ENCODE data around the gene RASD2. TPM values are rescaled to one million over a fixed set of nuclear protein-coding genes. Genes with fewer than 3 reads are reported as not detected.

Gene RASD2
- total RNA-seq, 1 experiment from 2014 or later = 2.4 TPM

- no TSS peak for BruUV-seq (replicated peaks)
- no peak for ATAC-seq
- no peaks in the 10 kb centered on the region for H4K20me1 ChIP-seq (ENCODE audit: insufficient read depth)
- H3K4me3 ChIP-seq (replicated peaks in 1 of 2; ENCODE audit: low read depth in 1 of 2, low read length in 2 of 2) = no peak overlapping the region
- DNase-seq (ENCODE audit: low read depth, low spot score) = no peak
- no peaks in the 10 kb centered on the region for H3K9me3 ChIP-seq (ENCODE audit: control insufficient read depth in 1 of 2, insufficient read depth in 1 of 2, low read depth in 1 of 2, low read length in 2 of 2)
- H3K36me3 ChIP-seq (ENCODE audit: control insufficient read depth in 1 of 2, insufficient read depth in 2 of 2, low read length in 2 of 2) = no peaks in the 10 kb centered on the region
- TF ChIP-seq SP1 (IDR thresholded peaks at IDR 0.05; ENCODE audit: low read depth) (no peak), FOSL1 (IDR thresholded peaks at IDR 0.05; ENCODE audit: low read depth) (no peak), RAD21 (IDR thresholded peaks at IDR 0.05; ENCODE audit: low read depth) (no peak), JUND (IDR thresholded peaks at IDR 0.05) (no peak), ATF3 (IDR thresholded peaks at IDR 0.05) (no peak), CEBPB (IDR thresholded peaks at IDR 0.05; ENCODE audit: low read depth) (no peak), ZFX (IDR thresholded peaks at IDR 0.05) (no peak), ELF1 (IDR thresholded peaks at IDR 0.05; ENCODE audit: borderline replicate concordance, low read depth) (no peak), CBX3 (IDR thresholded peaks at IDR 0.05; ENCODE audit: low read depth) (no peak), YY1 (IDR thresholded peaks at IDR 0.05; ENCODE audit: extremely low read depth, insufficient replicate concordance, low read depth, low read length) (no peak), EZH2phosphoT487 (IDR thresholded peaks at IDR 0.05; ENCODE audit: borderline replicate concordance) (no peak), SIN3A (IDR thresholded peaks at IDR 0.05; ENCODE audit: low read depth) (no peak), POLR2AphosphoS5 (IDR thresholded peaks at IDR 0.05; ENCODE audit: low read depth, low read length) (no peak), POLR2A (IDR thresholded peaks at IDR 0.05; ENCODE audit: borderline replicate concordance, extremely low read depth, insufficient read depth, insufficient read length) (no peak), TCF7L2 (IDR thresholded peaks at IDR 0.05; ENCODE audit: borderline replicate concordance, extremely low read depth, insufficient read depth, insufficient read length) (no peak), SRF (IDR thresholded peaks at IDR 0.05; ENCODE audit: low read depth) (no peak), EZH2 (IDR thresholded peaks at IDR 0.05) (no peak)
- TF ChIP-seq, protein P1, sequence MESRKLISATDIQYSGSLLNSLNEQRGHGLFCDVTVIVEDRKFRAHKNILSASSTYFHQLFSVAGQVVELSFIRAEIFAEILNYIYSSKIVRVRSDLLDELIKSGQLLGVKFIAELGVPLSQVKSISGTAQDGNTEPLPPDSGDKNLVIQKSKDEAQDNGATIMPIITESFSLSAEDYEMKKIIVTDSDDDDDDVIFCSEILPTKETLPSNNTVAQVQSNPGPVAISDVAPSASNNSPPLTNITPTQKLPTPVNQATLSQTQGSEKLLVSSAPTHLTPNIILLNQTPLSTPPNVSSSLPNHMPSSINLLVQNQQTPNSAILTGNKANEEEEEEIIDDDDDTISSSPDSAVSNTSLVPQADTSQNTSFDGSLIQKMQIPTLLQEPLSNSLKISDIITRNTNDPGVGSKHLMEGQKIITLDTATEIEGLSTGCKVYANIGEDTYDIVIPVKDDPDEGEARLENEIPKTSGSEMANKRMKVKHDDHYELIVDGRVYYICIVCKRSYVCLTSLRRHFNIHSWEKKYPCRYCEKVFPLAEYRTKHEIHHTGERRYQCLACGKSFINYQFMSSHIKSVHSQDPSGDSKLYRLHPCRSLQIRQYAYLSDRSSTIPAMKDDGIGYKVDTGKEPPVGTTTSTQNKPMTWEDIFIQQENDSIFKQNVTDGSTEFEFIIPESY (IDR thresholded peaks at IDR 0.05; ENCODE audit: extremely low read depth, insufficient replicate concordance, low read length) = no peak
- TF ChIP-seq, protein P2, sequence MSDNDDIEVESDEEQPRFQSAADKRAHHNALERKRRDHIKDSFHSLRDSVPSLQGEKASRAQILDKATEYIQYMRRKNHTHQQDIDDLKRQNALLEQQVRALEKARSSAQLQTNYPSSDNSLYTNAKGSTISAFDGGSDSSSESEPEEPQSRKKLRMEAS (IDR thresholded peaks at IDR 0.05) = no peak
- TF ChIP-seq, protein P3, sequence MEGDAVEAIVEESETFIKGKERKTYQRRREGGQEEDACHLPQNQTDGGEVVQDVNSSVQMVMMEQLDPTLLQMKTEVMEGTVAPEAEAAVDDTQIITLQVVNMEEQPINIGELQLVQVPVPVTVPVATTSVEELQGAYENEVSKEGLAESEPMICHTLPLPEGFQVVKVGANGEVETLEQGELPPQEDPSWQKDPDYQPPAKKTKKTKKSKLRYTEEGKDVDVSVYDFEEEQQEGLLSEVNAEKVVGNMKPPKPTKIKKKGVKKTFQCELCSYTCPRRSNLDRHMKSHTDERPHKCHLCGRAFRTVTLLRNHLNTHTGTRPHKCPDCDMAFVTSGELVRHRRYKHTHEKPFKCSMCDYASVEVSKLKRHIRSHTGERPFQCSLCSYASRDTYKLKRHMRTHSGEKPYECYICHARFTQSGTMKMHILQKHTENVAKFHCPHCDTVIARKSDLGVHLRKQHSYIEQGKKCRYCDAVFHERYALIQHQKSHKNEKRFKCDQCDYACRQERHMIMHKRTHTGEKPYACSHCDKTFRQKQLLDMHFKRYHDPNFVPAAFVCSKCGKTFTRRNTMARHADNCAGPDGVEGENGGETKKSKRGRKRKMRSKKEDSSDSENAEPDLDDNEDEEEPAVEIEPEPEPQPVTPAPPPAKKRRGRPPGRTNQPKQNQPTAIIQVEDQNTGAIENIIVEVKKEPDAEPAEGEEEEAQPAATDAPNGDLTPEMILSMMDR (IDR thresholded peaks at IDR 0.05 in 2 of 3, conservative IDR thresholded peaks at IDR 0.05 in 1 of 3; ENCODE audit: borderline replicate concordance in 1 of 3, insufficient read depth in 1 of 3, low read depth in 2 of 3, low read length in 2 of 3) = no peak
- ChIA-PET RAD21 (ENCODE audit: low non-redundant PET in 1 of 2, low total read pairs in 2 of 2, uncharacterized antibody in 2 of 2, unreplicated experiment in 2 of 2) (no interaction called here), POLR2A (no interaction called here), CTCF (no interaction called here)
- H3K79me2 ChIP-seq (ENCODE audit: insufficient read depth, low read length) = no peaks in the 10 kb centered on the region
- peaks cover 0 to 9% of the 10 kb centered on the region in 2 experiments; a peak in 2 of 4 replicates for H3K4me1 ChIP-seq (ENCODE audit: control insufficient read depth in 1 of 2, insufficient read depth in 2 of 2, low read length in 2 of 2)
- no peak overlapping the region for H3K27ac ChIP-seq (ENCODE audit: low read depth, low read length)
- H3K27me3 ChIP-seq (ENCODE audit: insufficient read depth, low read length) = no peaks in the 10 kb centered on the region
- H3K9me2 ChIP-seq (ENCODE audit: insufficient read depth) = no peaks in the 10 kb centered on the region
- H3K4me2 ChIP-seq (ENCODE audit: low read length) = no peak overlapping the region
- H2AFZ ChIP-seq (ENCODE audit: low read depth, low read length, poor library complexity, severe bottlenecking) = no peak overlapping the region
- intact Hi-C loops (cut with micrococcal nuclease) = no loop called here
- H3K9ac ChIP-seq (ENCODE audit: low read length) = no peak overlapping the region
Observed at GRCh38 chr22:35597692-35598395, 57.2 kb downstream of the RASD2 start.

Data from HCT116 (cell line).